Heart left ventricle (tissue), 13 donors: ENCODE data around the gene EEF1A2.
A peak's percentile ranks its signal among the peaks of the same experiment; 100 is the strongest.

Experiments
- CTCF ChIP-seq, 12 donors: fragments of 200-600 bp; sonication (generic) in 4 of 12; IDR thresholded peaks; one replicate each; pipeline versions ENCODE4 v1.5.0 to v1.8.0; 2018 to 2022; ENCODE audit warnings: antibody characterized with exemption in 12 of 12, mild to moderate bottlenecking in 5 of 12
- POLR2A ChIP-seq, 2 donors: fragments of 450-650 bp; IDR thresholded peaks; one replicate each; pipeline ENCODE4 v1.6.1; 2017; ENCODE audit warnings: antibody characterized with exemption in 2 of 2, mild to moderate bottlenecking in 2 of 2, moderate library complexity in 2 of 2
- donor health status: ischemic (EF 13 %, LVEDD 7.1; RV severe dilation, severe dysfunction).
- donor health status: DM: no; HTN: yes; CAD: no.
- donor health status: DM: no; HTN: no; CAD: no.
- donor health status: ischemic (EF 25% LVEDD 6.9; RV normal size, moderate dysfunction).
- donor health status: ischemic (EF 25% LVEDD 5.7; RV mildly dilated, moderate dysfunction).
- donor health status: ischemic (EF 35%, LVEDD 5.7; RV mildly dilated, moderate dysfunction).
- donor health status: nonischemic (EF 11% LVEDD 7.7; RV severe dilation, severe dysfunction).
- donor health status: DM: yes; HTN: yes; CAD: no.
- donor health status: PGD.
- donor health status: ischemic (EF 29% LVEDD 5.4; RV normal size, mild dysfunction).
- donor health status: nonischemic (EF 23%, LVEDD 6.1; RV moderate dilation, normal function).

GRCh38 chr20:63483834-63484233, 15.0 kb downstream of the EEF1A2 start:
- TF ChIP-seq CTCF (IDR thresholded peaks at IDR 0.05) = peak in 2 of 12 donors; percentile 24 to 34
- TF ChIP-seq POLR2A (IDR thresholded peaks at IDR 0.05) = no peak
